HG03575 (cell line): ENCODE results near the gene XIRP1.

Source experiments
- ATAC-seq: cut with Tn5 transposase; IDR thresholded peaks from one replicate; pipeline ENCODE4 v1.9.1; 2021; ENCODE audit not compliant: unreplicated experiment, insufficient number of reproducible peaks, low FRiP score; ENCODE audit errors: extremely low read depth

The XIRP1 gene

GRCh38 chr3:39189150-39189958 lies 3.0 kb downstream of the XIRP1 start:
- no peak for ATAC-seq

GRCh38 chr3:39188271-39189149 lies 3.9 kb downstream of the XIRP1 start:
- no peak for ATAC-seq

DNA sequence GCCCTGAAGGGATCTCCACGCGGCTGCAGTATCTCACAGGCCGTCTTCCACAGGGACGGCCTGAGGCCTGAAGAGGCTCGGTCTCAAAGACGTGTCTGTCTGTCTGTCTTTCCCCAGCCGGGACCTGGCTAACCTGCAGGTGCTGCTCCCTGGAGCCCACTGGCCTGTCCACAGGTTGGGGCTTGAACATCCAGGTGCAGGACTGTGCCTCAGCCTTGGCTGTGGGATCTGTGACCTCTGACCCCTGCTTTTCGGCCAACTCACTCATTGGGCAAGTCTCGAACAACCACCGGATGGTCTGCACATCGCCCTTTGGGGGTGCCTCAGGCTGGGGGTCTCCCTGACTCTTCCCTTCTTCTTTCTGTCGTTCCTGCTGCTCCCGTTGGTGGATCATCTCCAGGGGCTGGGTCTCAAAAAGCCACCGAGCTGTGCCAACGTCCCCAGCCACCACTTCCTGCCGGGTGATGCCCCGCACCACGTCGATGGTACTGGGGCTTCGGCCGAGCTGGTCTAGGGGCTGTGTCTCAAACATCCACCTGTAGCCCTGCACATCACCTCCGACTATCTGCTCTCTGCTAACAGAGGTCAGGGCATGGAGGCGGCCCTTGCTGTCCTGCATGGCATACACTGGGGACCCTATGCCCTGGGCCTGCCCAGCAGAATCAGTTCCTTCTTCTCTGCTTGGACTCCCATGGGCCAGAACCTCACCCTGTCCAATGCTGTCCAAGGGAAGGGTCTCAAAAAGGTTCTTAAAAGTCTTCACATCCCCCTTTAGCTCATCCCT lies 4.8 kb downstream of the XIRP1 start:
- no peak for ATAC-seq

GRCh38 chr3:39186692-39187151 lies 5.7 kb downstream of the XIRP1 start:
- ATAC-seq, result no peak

DNA sequence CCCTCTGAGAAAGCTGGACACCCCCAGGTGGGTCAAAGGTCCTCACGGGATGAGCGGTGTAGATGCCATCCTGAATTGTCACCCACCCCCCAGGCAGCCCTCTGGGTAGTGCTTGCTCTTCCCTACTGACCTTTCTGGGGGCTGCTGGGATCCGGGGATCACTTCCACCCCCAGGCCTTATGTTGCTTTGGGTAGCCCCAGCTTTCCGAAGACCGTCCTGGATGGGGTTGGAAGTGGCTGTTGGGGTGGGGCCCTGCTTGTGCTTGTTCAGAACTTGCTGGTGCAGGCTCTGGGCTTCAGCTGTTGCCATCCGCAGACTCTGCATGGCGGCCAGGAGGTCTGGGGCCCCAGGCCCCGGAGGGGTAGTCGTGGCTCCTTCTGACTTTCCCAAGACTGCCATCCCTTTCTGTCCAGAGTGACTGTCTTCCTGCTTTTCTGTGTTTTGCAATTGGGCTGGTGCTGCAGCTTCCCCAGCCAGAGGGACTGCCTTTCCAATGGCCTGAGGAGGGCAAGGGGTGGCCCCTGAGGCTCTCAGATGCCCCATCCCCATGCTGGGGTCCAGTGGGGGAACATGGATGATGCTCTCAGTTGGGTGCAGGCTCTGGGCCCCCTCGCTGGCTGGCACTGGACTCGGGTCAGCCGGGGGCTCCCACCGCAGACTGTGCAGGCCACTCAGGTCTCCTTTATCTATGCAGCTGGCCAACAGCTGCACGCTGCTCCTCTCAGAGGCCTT lies 6.3 kb downstream of the XIRP1 start:
- ATAC-seq, result no peak

DNA sequence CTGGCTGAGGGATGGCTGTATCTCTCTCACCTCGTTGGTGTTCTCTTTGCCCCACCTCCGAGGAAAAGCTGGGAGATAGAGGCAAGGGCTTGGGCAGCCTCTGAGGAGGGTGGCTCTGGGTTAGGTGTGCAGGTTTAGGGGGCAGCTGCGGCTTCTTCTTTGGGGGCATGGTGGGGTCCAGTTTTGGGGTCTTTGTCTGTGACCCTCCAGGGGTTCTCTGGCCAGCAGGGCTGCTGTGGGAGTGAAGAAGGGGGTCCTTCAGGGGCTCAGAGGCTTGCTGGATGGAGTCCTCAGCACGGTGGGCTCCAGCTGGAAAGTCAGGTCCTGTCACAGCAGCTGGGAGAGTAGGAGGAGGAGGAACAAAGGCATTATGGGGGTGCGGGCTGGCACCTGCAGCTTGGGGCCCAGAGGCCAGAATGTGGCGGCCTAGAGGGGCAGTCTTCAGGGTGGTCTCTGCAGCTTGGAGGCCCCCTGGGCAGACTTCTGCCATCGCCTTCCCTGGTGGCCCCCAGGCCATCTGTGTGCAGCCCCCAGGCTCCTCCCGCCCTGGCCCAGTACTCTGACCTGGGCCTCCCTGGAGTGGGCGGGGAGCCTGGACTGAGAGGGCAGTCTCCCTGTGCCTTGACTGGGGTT lies 7.0 kb downstream of the XIRP1 start:
- ATAC-seq, result no peak

GRCh38 chr3:39184968-39185285 lies 7.5 kb downstream of the XIRP1 start:
- no peak for ATAC-seq

DNA sequence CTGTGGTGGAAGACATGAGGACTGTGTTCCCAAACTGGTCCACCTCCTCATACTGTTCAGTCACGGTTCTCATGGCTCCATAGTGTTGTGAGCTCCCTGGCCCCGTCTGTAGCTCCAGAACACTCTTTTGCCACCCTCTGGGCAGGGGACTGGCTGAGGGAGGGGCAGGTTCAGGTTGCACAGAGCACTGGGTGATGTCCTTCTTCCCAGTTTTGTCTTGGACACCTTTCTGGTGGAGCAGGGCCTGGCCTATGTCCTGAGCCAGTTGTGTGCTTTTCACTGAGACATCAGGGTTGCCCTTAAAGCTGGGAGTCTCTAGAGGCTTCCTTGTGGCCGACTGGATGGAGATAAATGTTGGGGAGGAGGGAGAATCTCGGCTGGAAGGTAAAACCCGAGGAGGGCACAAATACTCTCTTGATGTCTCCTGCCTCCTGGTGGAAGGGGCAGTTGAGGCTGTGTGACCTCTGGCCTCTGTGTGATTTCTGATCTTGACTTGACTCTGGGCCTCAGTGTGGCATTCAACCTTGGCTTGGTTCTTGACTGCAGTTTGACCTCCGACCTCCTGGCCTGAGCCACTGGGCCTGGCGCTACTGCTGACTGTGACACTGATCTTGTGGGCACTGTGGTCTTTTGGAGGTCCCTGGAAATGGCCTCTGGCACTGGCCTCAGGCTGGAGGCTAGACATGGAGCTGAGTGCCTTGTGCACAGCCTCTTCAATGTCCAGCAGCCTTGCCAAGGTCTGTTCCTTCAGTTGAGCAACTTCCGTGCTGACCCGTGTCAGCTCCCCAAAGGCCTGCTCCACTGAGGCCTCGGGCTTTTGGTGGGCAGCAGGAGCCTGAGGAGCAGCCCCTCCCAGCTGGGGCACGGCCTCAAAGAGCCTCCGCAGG lies 8.1 kb downstream of the XIRP1 start:
- no peak for ATAC-seq

GRCh38 chr3:39183211-39184080 lies 8.9 kb downstream of the XIRP1 start:
- ATAC-seq, result no peak

DNA sequence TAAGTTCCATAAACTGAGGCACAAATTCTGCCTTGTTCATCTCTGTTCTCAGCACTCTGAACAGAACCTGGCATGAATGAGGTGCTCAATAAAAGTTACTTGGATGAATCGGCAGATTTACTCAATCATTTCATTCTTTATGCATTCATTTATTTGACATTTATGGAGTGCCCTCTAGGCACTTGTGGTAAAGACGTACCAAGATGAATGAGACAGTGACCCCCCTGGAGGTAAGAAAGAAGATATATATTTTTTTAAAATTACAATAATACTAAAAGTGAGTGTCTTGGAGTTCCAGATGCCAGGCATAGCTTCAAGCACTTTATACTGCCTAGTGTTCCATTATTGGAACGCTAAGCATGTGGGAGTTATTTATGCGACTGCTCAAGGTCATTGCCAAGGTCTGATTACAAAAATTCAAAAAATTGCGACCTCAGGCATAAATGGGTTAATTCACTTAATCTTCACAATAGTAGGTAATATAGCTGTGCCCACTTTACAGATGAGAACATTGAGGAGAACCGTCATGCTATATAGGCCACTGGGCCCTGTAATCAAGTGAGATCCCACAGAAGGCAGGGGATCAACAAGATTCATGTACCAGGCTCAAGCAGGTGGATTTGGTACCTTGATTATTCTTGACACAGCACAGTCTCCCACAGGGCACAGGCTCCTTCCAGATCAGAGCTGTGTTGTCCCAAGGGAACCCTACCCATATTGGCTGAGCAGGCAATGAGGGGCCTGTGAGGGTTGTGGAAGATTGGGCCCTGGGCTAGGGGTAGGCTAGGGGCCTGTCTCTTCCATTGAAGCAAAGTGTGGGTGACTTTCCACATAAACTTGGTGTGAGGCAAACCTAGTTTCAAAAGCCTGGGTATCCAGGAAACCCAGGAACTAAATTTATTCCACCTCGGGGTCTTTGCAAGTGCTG lies 10.7 kb downstream of the XIRP1 start:
- ATAC-seq, result no peak

DNA sequence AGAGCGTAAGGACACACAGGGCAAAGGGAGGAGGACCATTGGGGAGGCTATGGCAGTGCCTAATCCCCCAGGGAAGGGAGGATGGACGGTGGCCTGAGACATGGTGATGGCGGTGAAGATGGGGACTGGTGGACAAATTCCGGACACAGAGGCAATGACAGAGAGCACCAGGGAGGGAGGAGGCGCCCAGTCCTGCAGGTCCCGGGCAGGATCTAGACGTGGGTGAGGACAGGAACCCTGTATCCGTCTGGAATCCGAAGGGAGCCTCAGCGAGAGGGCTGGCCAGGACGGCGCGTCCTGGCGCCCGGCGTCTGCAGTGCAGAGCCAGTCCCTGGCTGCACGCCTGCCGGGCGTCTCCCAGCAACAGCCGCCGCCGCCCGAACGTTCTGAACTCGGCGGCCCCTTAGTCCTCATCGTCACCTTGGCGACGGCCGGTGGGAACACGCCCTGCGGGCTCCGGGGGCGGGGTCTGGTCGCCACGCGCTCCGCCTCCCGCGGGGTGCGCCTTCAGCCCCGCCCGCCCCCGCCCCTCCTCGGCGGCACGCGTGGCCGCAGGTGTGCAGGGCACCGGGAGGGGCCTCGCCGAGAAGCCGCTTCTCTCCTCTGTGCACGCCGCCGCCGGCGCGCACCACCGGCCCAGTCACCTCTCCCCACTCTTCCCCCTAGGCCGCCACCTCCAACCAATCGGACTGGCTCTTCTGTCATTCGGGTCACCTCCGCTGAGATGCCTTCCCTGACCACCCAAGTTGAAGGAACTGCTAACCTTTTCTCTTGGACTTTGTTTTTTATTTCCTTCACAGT lies 11.6 kb downstream of the XIRP1 start:
- no peak for ATAC-seq

DNA sequence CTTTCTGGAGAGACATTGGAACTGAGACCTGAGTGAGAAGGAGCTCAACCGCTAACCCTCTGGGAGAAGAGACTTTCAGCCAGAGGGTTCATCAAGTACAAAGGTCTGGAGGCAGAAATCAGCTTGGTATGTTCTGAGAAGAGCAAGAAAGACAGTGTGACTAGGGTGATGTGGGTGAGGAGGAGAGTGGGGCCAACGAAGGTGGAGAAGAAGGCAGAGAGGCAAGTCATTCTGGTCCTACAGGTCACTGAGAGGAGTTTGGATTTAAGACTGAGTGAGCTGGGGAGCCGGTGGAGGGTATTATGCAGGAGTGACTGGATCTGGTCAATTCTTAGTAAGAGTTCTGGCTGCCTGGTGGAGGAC lies 12.2 kb downstream of the XIRP1 start:
- ATAC-seq, result no peak

- ATAC-seq, result no peak
These were observed 13.8 kb downstream of the XIRP1 start for GRCh38 chr3:39178553-39178952.

GRCh38 chr3:39177708-39178332 lies 14.6 kb downstream of the XIRP1 start:
- no peak for ATAC-seq
